LoVo (cell line): ENCODE data around the gene COLGALT1.

Source experiments
- DNase-seq: peaks from one replicate; pipeline ENCODE4 v3.0.0-alpha.2; 2016; ENCODE audit warnings: low spot score

Gene COLGALT1

GRCh38 chr19:17599780-17600179 is 44.3 kb downstream of the COLGALT1 start:
- no peak for DNase-seq

DNA sequence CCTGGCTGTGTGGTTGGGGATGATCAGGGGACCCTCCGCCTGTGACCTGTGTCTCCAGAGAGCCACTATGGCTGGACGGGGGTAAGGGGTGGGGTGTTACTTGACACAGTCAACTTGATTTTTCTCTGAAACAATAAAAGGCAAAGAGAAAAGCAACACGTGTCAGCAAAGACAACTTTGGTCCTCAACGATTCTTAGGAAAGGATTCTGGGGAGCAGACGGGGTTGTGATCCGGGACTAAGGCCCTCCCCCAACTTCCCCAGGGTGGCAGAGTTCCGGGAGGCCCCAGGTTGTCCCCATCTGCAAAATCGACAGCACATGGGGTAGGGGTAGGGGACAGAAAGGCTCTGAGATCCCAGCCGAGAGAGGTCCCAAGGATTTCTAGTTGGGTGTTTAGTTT is 46.2 kb downstream of the COLGALT1 start:
- no peak for DNase-seq

- DNase-seq: no peak
Observed at GRCh38 chr19:17602217-17602616, 46.8 kb downstream of the COLGALT1 start.

GRCh38 chr19:17602872-17603510 is 47.5 kb downstream of the COLGALT1 start:
- DNase-seq: no peak

GRCh38 chr19:17604372-17605025 is 49.0 kb downstream of the COLGALT1 start:
- DNase-seq: no peak

- DNase-seq: no peak
Observed at GRCh38 chr19:17605117-17605516, 49.7 kb downstream of the COLGALT1 start.

DNA sequence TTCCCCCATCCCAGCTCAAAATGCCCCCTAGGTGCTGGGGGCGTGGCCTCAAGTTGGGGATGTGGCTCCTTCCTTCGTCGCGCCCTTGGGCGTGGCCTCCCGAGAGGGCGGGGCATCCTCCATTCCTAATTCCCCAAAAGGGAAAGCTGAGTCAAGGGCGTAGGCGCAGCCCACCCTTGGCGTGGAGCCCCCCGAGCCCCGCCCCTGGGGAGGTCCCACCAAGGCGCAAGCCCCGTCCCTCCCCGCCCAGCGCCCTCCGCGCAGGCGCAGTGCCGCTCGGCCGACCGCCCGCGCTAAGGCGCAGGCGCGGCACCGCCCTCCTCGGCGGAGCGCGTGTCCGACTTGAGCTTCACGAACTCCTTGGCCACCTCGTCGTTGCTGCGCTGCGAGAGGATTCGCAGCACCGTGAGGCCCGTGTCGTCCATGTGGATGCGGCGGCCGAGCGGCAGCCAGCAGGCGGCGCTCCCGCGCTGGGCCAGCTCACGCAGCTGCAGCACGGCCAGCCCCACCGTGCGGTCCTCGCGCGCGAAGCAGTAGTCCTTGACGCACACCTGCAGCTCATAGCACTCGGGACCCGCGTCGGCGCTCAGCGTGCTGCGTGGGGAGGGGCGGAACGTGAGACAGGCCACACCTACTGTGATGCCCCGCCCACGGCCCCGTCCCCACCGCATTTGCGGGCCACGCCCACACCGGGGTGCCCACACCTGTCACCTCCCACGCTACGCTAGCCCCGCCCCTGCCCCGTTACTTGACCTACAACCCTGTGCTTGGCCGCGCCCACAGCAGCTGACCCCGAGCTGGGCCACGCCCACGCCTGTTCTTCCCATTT is 50.5 kb downstream of the COLGALT1 start:
- peak; percentile 91 for DNase-seq

DNA sequence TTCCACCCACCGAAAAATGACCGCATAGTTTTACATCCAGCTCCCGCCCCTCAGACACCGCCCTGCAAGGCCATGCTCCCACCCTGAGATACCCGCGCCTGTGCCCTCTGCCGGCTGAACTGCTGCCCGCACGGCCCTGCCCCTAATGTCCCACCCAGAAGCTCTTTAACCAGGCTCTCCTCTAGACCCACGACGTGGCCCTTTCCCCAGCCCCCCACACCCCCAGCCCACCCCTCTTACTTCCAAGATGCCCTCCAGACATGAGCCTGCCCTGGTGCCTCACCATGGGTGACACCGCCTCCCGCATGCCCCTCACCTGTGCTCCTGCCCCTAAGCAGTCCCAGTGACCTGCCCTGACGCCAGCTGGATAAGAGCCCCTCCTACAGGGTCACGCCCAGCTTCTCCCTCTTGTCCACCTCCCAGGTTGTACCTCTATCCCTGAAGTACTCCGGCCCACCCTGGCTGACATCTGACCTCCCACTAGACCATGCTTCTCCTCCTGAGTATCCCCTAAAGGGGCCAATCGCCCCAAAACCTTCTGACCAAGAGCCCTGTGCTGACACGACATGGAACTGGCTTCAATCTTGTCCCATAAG is 51.2 kb downstream of the COLGALT1 start:
- DNase-seq: no peak

- no peak for DNase-seq
Observed at GRCh38 chr19:17607936-17608335, 52.5 kb downstream of the COLGALT1 start.

DNA sequence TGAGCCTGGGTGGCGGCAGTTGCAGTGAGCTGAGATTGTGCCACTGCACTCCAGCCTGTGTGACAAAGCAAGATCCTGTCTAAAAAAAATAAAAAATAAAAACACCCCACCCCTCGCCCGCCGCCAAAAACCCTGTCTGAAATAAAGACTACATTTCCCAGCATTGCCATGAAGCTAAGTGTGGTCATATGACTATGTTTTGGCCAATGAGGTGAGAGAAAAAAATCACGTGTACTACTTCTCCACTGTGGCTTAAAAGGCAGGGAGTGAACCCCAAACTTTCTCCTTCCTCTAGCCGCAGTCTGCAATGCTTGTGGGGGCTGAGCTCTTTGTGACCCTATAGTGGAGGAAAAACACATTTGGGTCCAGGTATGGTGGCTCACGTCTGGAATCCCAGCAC is 54.9 kb downstream of the COLGALT1 start:
- DNase-seq: no peak

DNA sequence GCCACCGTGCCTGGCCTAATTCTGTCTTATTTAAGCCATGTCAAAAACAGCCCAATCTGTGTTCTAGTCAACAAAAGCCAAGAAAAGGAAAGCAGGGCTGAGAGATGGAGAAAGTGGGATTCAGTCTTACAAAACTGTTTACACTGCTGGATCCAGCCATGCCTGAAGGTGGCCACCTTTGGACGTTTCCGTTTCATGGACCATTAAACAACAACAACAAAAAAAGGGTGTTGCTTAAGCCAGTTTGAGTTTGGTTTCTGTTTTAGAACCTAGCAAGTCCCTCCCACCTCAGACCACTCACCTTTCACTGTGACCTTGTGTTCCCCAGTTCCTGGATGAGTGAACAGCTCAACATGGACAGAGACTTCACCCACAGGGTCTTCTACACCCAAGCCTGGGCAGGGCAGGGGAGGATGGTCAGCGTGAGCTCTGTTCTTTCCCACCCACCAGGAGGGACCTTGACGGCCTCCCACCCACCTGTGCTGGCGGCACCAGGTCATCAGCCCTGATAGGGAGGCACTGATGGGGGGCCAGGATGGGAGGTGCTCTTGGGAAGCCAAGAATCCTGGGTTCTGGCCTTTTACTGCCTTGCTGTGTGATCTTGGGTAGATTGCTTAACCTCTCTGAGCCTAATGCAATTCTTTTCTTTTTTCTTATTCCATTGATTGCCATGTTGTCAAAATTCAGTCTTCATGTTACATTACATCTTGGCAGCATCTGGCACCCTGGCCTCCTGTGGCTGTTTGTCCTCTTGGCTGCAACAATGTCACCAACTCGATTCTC is 56.2 kb downstream of the COLGALT1 start:
- DNase-seq: no peak

DNA sequence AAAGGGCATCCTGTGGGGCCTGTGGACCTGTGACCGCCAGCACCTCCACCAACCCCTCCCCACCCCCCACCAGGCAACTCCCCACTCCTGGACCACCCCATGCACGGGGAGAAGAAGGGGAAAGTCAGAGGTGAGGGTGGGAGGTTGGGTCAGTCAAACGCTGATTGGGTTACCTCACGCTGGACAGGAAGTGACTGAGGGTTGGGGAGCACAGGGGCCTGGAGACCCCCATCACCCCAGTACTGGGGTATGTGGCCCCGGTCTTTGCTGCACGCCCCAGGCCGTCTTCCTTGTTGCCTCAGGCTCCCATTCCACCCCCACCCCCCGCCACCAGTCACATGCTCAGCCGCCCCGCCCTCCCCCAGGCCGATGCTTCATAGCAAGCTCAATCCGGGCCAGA is 59.0 kb downstream of the COLGALT1 start:
- DNase-seq: no peak

- DNase-seq: no peak
Observed at GRCh38 chr19:17615889-17616685, 60.6 kb downstream of the COLGALT1 start.

DNA sequence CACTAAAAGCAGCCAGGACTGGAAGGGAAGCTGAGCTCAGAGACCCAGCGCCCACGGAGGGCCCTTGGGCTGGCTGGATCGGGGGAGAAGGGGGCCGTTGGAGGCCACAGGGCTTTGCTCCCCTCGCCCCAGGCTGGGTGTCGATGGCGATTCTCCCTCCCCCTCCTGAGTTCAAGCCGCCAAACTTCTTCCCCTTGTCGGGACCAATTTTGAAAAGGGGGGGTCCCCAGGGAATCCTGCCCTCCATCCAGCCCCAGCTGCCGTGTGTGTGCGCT is 61.2 kb downstream of the COLGALT1 start:
- DNase-seq: no peak

DNA sequence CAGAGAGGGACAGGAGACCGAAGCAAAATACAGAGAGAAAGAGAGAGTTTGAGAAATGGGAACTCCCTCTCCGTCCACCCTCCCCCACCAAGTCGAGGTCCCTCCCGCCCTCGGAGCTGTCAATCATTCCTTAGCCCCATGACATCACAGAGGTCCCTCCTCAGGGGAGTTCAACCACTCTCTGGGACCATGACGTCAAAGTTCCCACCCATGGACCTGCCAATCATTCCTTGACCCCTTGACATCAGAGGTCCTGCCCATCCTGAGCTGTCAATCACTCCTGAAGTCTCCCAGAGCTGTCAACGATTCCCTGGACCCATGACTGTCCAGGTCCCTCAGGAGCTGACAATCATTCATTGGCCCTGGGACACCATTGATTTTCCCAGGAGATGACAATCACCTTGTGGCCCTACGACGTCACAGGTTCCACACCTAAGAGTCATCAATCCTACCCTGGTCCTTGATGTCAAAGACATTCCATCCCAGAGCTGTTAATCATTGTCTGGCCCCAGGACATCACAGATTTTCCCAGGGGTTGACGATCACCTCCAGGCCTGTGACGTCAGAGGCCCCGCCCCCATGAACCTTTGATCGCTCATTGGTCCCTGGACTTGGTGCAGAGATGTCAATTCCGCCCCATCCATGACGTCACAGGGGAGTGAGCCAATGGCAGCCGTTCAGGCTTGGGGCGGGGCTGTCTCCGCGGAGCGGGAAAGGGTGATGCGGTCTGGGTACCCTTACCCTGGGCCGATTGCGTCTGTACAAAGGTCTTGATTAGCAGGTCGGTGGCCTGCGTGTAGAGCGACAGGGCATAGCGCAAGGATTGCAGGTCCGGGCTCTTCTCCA is 61.7 kb downstream of the COLGALT1 start:
- DNase-seq: no peak

DNA sequence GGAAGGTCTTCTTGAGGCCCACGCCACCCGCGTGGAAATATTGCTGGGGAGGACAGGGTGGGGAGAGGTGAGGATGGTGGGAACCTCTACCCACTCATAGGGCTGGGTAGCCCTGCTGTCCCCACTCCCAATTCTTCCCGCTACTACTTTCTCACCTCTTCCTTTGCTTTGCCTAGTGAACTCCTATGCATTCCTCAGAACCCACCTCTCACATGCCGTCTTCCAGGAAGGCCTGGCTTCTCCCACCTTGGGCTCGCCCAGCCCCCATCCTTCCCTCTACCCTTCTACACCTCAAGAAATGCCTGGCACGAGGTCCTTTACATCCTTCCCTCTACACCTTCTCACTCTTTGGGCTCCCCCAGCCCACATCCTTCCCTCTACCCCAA is 62.4 kb downstream of the COLGALT1 start:
- DNase-seq: no peak

GRCh38 chr19:17618281-17618903 is 62.9 kb downstream of the COLGALT1 start:
- no peak for DNase-seq

DNA sequence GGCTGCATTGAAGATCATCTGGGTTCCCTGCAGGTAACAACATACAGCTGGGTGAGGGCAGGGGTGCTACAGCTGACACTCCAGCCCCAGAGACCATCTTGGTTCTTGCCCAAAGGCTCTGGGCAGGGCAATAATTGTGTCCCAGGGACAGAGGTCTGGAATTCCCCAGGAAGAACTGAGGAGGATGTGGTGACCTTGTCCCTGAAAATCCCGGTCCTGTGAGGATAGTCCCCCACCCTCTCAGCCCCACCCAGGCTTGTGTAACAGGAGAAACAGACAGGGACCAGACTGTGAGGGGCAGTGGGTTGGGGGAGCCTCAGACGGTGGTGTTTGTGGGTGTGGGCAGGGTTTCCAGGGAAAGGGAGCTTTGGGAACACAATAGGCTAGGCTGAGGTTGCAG is 63.5 kb downstream of the COLGALT1 start:
- no peak for DNase-seq

DNA sequence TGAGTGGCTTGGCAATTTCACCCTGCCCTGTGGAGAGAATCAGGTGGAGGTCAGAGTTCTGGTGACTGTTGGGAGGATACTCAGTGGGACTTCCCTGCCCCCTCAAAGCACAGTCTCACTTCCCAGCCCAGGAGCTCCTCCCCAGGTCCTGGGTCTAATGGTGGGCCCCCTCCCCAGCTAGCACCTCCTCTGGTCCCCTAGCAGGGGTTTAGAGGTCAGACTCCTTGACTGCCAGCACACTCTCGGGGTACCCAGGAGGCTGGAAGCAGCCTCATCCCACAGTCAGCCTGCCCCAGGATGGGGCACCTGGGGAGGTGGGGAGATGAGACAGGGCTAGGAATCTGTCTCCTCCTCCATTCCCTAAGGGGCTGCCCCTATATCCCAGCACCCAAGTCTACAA is 65.2 kb downstream of the COLGALT1 start:
- no peak for DNase-seq
